ENCODE data around the gene TSPAN12. TPM values are rescaled to one million over a fixed set of nuclear protein-coding genes. Genes with fewer than 3 reads are reported as not detected.

Gene TSPAN12
- total RNA-seq, 1 experiment from 2014 or later: 2.3 TPM

Other genes starting within 250 kb of the TSPAN12 start
- gene ING3, start 92.6 kb upstream of the TSPAN12 start, total RNA-seq (2014; rRNA removed; shearing (Covaris generic)): 27.0 and 29.2 TPM in 2 replicates
- gene CPED1, start 130.6 kb upstream of the TSPAN12 start, total RNA-seq (2014; rRNA removed; shearing (Covaris generic)): 4.9 and 6.2 TPM in 2 replicates